Limb (tissue), 2 donors: Measurements from ENCODE around the gene TLE4.
"Not testable (repeated sequence)": the region's sequence is repeated elsewhere in the genome, so short reads cannot be mapped to it uniquely, and the experiment has no call there.

Experiments
- DNase-seq, 2 donors: peaks; one replicate each; pipeline ENCODE4 v3.0.0-alpha.2; 2016; ENCODE audit errors: extremely low spot score in 2 of 2

TLE4 gene

GRCh38 chr9:79571309-79572031 lies at the start of gene TLE4:
Gene TLE4 (plus strand): TSS chr9:79571965. CDS start chr9:79572791, 826 bp downstream.
- DNase-seq: peak; percentile 100

GRCh38 chr9:79522793-79523192 lies 49.0 kb upstream of the TLE4 start:
- DNase-seq: no peak

- DNase-seq: no peak
These were observed 47.5 kb upstream of the TLE4 start for GRCh38 chr9:79524266-79524665.

- no peak for DNase-seq
These were observed 45.6 kb upstream of the TLE4 start for GRCh38 chr9:79526149-79526672.

- DNase-seq: no peak
These were observed 36.2 kb upstream of the TLE4 start for GRCh38 chr9:79535534-79535933.

GRCh38 chr9:79537838-79538237 lies 33.9 kb upstream of the TLE4 start:
- no peak for DNase-seq

GRCh38 chr9:79542735-79543620 lies 28.8 kb upstream of the TLE4 start:
- DNase-seq: no peak

- DNase-seq: not testable (repeated sequence)
These were observed 27.4 kb upstream of the TLE4 start for GRCh38 chr9:79544375-79544774.

GRCh38 chr9:79551586-79551985 lies 20.2 kb upstream of the TLE4 start:
- DNase-seq: no peak

GRCh38 chr9:79551994-79552393 lies 19.8 kb upstream of the TLE4 start:
- DNase-seq: no peak

GRCh38 chr9:79555474-79556089 lies 16.2 kb upstream of the TLE4 start:
- DNase-seq: no peak

- DNase-seq: no peak
These were observed 12.1 kb upstream of the TLE4 start for GRCh38 chr9:79559495-79560181.

- no peak for DNase-seq
These were observed 8.9 kb upstream of the TLE4 start for GRCh38 chr9:79562749-79563386.

- no peak for DNase-seq
These were observed 7.7 kb upstream of the TLE4 start for GRCh38 chr9:79564105-79564504.

GRCh38 chr9:79565245-79565644 lies 6.5 kb upstream of the TLE4 start:
- no peak for DNase-seq

- no peak for DNase-seq
These were observed 4.1 kb upstream of the TLE4 start for GRCh38 chr9:79567671-79568098.

- DNase-seq: no peak
These were observed 3.2 kb upstream of the TLE4 start for GRCh38 chr9:79568337-79569101.

- DNase-seq: peak in 1 of 2 donors; percentile 18
These were observed 1.8 kb upstream of the TLE4 start for GRCh38 chr9:79569814-79570447.

- DNase-seq: peak; percentile 61 to 84
These were observed 1.1 kb upstream of the TLE4 start for GRCh38 chr9:79570448-79571308.
